Erythroblast (primary cell): Measurements from ENCODE around the gene MOCS3.
"Not testable (repeated sequence)": the region's sequence is repeated elsewhere in the genome, so short reads cannot be mapped to it uniquely, and the experiment has no call there.

Experiments used
- GATA1 ChIP-seq: IDR thresholded peaks from 2 replicates; pipeline ENCODE4 v1.6.1; 2011; ENCODE audit warnings: low read depth, mild to moderate bottlenecking, control low read depth, low read length, moderate library complexity
- POLR2A ChIP-seq: IDR thresholded peaks from 2 replicates; pipeline ENCODE4 v1.6.1; 2011; ENCODE audit warnings: mild to moderate bottlenecking, low read length

GRCh38 chr20:50978533-50978932 lies 19.9 kb downstream of the MOCS3 start:
- not testable (repeated sequence) for TF ChIP-seq POLR2A, GATA1
